ENCODE results near the gene ISLR. TPM values are rescaled to one million over a fixed set of nuclear protein-coding genes. Genes with fewer than 3 reads are reported as not detected.

ISLR gene
- polyA plus RNA-seq, 1 donor (not counting 4 experiments of a cell fraction or from before 2014, with no cell fraction given), result not detected

DNA sequence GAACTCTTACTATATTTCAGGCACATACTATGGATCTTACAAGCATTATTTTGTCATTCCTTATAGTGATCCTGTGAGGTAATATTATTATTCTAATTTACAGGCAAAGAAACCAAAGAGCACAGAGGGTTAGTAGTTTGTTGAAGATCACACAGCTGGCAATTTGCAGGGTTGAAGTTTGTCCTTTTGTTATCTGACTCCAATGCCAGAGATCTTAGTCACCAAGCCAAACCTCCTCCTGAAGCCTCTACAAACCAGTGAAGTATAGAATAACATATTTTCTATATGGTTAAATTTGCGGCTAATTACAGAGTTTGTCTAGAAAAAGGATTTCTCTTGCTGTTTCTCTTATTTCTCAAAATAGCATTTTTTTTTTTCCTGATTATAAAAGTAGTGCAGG, 31.9 kb upstream of the ISLR start:
- dilution Hi-C loops (cut with MboI; ENCODE audit: extremely low pct_ligation_motif_present, low sequenced_read_pairs), result no loop called here
- no peaks in the 10 kb centered on the region for H3K9me1 ChIP-seq (ENCODE audit: control insufficient read depth, extremely low read depth, insufficient read depth, low read length)
- TF ChIP-seq, protein P1, sequence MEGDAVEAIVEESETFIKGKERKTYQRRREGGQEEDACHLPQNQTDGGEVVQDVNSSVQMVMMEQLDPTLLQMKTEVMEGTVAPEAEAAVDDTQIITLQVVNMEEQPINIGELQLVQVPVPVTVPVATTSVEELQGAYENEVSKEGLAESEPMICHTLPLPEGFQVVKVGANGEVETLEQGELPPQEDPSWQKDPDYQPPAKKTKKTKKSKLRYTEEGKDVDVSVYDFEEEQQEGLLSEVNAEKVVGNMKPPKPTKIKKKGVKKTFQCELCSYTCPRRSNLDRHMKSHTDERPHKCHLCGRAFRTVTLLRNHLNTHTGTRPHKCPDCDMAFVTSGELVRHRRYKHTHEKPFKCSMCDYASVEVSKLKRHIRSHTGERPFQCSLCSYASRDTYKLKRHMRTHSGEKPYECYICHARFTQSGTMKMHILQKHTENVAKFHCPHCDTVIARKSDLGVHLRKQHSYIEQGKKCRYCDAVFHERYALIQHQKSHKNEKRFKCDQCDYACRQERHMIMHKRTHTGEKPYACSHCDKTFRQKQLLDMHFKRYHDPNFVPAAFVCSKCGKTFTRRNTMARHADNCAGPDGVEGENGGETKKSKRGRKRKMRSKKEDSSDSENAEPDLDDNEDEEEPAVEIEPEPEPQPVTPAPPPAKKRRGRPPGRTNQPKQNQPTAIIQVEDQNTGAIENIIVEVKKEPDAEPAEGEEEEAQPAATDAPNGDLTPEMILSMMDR (optimal IDR thresholded peaks at IDR 0.05 in 1 of 3, IDR thresholded peaks at IDR 0.05 in 1 of 3, conservative IDR thresholded peaks at IDR 0.05 in 1 of 3; ENCODE audit: extremely low read depth in 1 of 3, insufficient read depth in 2 of 3, low read length in 3 of 3), result no peak
- no peak for TF ChIP-seq EZH2 (IDR thresholded peaks at IDR 0.05; ENCODE audit: low read length)
- H4K20me1 ChIP-seq (ENCODE audit: control insufficient read depth, extremely low read depth, insufficient read depth, low read length), result peaks cover 2% of the 10 kb centered on the region
- H3K36me3 ChIP-seq (ENCODE audit: control insufficient read depth in 2 of 2, extremely low read depth in 1 of 2, insufficient read depth in 2 of 2, low read length in 2 of 2), result no peaks in the 10 kb centered on the region
- H3K4me1 ChIP-seq (ENCODE audit: control insufficient read depth, extremely low read depth, insufficient read depth, low read length), result peaks cover 2% of the 10 kb centered on the region
- DNase-seq (ENCODE audit: low read depth, low spot score) (no peak), FAIRE-seq (no peak)
- H3K27ac ChIP-seq (ENCODE audit: control insufficient read depth, insufficient read depth, low read length), result no peak overlapping the region
- H3K27me3 ChIP-seq (ENCODE audit: control insufficient read depth, extremely low read depth, insufficient read depth, low read length), result peaks cover 28% of the 10 kb centered on the region
- H3K4me3 ChIP-seq (ENCODE audit: control insufficient read depth in 2 of 3, extremely low read depth in 1 of 3, insufficient read depth in 2 of 3, low read depth in 1 of 3, low read length in 3 of 3), result no peak overlapping the region
- H3K9ac ChIP-seq (ENCODE audit: control insufficient read depth, extremely low read depth, insufficient read depth, low read length), result no peak overlapping the region
- no peaks in the 10 kb centered on the region for H3K9me3 ChIP-seq (ENCODE audit: control insufficient read depth, low read depth, low read length)
- no peak overlapping the region for H3K4me2 ChIP-seq (ENCODE audit: control insufficient read depth, extremely low read depth, insufficient read depth, low read depth, low read length)
- no peaks in the 10 kb centered on the region for H3K79me2 ChIP-seq (ENCODE audit: control insufficient read depth, insufficient read depth, low read length)
- H2AFZ ChIP-seq (ENCODE audit: control insufficient read depth, low read length), result no peak overlapping the region

DNA sequence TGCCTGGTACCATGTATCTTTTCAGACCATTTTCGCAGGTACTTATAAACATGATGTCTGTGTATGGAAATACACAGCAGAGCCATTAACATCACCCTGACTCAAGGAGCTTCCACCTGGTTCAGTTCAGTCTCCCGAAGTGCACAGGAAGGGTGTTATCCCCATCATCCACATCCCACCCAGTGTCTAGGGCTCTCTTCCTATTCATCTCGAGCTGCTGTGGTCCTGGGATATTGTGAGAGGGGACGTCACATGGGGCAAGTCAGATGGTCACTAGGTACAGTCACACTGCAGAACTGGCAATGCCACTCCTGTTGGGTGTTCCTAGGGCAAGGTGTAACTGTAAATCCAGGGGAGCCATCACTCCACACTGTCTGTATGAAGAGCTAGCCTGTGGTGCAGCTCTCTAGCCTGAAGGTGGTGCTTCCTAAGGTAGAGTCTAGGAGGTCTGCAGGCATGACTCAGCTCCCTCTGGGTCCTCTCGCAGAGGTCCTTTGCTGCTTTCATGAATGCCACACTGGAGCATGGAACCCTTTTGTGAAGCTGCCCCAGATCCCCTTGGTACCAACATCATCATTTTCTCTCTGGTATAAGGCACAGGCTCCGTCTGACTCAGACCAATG, 29.2 kb upstream of the ISLR start:
- no peak overlapping the region for H3K27ac ChIP-seq (ENCODE audit: control insufficient read depth, insufficient read depth, low read length)
- no peaks in the 10 kb centered on the region for H3K4me1 ChIP-seq (ENCODE audit: control insufficient read depth, extremely low read depth, insufficient read depth, low read length)
- no peak overlapping the region for H3K4me2 ChIP-seq (ENCODE audit: control insufficient read depth, extremely low read depth, insufficient read depth, low read depth, low read length)
- no peaks in the 10 kb centered on the region for H4K20me1 ChIP-seq (ENCODE audit: control insufficient read depth, extremely low read depth, insufficient read depth, low read length)
- TF ChIP-seq EZH2 (IDR thresholded peaks at IDR 0.05; ENCODE audit: low read length), result no peak
- TF ChIP-seq, protein P1 (optimal IDR thresholded peaks at IDR 0.05 in 1 of 3, IDR thresholded peaks at IDR 0.05 in 1 of 3, conservative IDR thresholded peaks at IDR 0.05 in 1 of 3; ENCODE audit: extremely low read depth in 1 of 3, insufficient read depth in 2 of 3, low read length in 3 of 3), result peak in 2 of 3 experiments; percentile 9 to 23
- no peak for DNase-seq (ENCODE audit: low read depth, low spot score)
- no peak for FAIRE-seq
- H3K79me2 ChIP-seq (ENCODE audit: control insufficient read depth, insufficient read depth, low read length), result no peaks in the 10 kb centered on the region
- no peaks in the 10 kb centered on the region for H3K9me3 ChIP-seq (ENCODE audit: control insufficient read depth, low read depth, low read length)
- peaks cover 3% of the 10 kb centered on the region for H3K27me3 ChIP-seq (ENCODE audit: control insufficient read depth, extremely low read depth, insufficient read depth, low read length)
- no peak overlapping the region for H3K9ac ChIP-seq (ENCODE audit: control insufficient read depth, extremely low read depth, insufficient read depth, low read length)
- dilution Hi-C loops (cut with MboI; ENCODE audit: extremely low pct_ligation_motif_present, low sequenced_read_pairs), result no loop called here
- H3K36me3 ChIP-seq (ENCODE audit: control insufficient read depth in 2 of 2, extremely low read depth in 1 of 2, insufficient read depth in 2 of 2, low read length in 2 of 2), result no peaks in the 10 kb centered on the region
- H2AFZ ChIP-seq (ENCODE audit: control insufficient read depth, low read length), result no peak overlapping the region
- no peaks in the 10 kb centered on the region for H3K9me1 ChIP-seq (ENCODE audit: control insufficient read depth, extremely low read depth, insufficient read depth, low read length)
- H3K4me3 ChIP-seq (ENCODE audit: control insufficient read depth in 2 of 3, extremely low read depth in 1 of 3, insufficient read depth in 2 of 3, low read depth in 1 of 3, low read length in 3 of 3), result no peak overlapping the region

Data from keratinocyte (primary cell).